Mucosa of gallbladder (tissue), 1 donor: Measurements from ENCODE around the gene ASCC2. TPM values are rescaled to one million over a fixed set of nuclear protein-coding genes. Genes with fewer than 3 reads are reported as not detected.
A peak's percentile ranks its signal among the peaks of the same experiment; 100 is the strongest.

Experiments used
- DNase-seq: peaks from one replicate; pipeline ENCODE4 v3.0.0-alpha.2; 2020; ENCODE audit warnings: low spot score
- total RNA-seq: library from RNA; stranded (reverse); gene quantifications from one replicate; pipeline ENCODE4 v1.2.1, GENCODE V29; 2021
- donor health status: DM: no; HTN: no; CAD: no.

The ASCC2 gene
- total RNA-seq, 1 donor from 2014 or later, result 60.7 TPM

DNA sequence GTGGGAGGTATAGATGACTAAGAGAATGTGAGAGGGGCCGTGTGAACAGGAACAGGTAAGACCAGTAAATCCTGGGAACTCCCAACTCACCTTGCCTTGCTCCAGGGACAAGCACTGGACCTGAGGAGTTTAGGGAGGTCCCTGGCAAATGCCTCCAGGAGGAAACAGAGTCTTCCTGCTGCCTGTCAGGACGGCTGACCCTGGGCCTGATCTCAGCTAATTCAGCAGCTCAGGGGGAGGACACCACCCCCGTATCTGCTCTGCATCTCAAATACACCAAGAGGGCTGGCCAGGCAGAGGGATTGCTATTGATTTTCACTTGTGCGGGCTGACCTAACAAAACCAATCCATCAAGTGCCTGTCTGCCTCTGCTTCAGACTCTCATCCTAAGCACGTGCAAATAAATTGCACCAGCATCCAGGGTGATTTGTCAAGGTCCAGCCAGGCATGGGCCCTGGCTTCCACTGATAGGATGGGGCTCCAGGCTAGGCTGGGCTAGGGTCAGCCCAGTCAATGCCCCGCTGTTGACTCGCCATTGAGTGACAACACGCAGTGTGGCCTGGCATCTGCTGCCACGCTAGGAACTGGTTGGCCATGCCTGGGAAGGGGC lies 50.6 kb downstream of the ASCC2 start:
- no peak for DNase-seq

DNA sequence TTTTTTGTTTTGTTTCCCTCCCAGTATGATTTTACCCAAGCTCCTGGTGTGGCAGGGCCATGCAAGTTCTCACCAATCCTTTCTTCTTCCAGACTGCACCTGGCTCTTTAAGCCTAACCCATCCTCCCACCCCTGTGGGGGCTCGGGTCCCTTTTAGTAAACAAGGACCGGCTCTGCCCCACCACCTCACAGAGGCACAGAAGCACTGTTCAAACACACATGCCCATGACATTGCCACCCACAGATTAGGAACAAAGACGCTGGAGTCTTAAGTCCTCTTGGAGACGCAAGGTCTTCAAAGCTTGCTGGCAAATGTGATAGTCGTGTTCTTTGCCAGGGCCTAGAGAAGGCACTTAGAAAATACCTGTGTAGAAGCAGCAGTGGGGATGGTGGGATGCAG lies 52.0 kb downstream of the ASCC2 start:
- no peak for DNase-seq

DNA sequence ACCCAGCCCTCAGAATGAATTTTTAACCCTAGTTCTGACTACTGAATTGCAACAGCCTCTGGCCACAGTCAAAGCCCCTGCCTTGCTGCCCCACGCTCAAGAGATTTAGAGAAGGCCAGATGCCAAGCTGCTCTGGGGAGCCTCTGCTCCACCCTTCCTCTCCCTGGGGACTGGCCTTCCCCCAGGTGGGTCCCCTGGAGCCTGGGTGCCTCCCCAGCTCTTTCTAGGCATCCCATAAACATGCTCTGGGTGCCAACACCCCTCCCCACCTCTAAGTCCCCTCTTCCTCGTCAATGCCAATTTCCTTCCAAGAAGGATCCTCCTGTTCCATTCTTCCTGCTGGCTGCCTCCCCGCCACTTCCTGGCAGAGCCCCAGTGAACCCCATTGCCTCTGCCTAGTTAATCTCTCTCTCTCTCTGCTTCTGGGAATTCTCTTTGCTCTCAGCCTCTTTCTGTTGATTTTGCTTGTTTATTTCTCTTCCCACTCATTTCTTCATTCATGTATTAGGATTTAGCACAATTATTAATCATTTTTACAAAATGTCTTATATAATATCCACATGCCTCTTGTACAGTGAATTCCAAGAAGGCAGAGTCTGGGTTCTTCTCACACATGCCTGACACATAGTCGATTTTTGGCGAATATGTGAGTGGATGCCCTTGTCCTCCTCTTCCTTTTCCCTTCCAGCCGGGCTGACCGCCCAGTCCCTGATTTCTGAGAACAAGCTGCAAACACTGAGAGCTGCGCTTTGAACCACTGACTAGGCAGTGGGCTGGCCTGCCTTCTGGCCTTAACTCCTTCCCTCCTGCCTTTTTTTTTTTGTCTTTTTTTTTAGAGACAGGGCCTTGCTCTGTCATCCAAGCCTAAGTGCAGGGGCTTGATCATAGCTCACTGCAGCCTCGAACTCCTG lies 53.4 kb downstream of the ASCC2 start:
- DNase-seq, result peak; percentile 65

DNA sequence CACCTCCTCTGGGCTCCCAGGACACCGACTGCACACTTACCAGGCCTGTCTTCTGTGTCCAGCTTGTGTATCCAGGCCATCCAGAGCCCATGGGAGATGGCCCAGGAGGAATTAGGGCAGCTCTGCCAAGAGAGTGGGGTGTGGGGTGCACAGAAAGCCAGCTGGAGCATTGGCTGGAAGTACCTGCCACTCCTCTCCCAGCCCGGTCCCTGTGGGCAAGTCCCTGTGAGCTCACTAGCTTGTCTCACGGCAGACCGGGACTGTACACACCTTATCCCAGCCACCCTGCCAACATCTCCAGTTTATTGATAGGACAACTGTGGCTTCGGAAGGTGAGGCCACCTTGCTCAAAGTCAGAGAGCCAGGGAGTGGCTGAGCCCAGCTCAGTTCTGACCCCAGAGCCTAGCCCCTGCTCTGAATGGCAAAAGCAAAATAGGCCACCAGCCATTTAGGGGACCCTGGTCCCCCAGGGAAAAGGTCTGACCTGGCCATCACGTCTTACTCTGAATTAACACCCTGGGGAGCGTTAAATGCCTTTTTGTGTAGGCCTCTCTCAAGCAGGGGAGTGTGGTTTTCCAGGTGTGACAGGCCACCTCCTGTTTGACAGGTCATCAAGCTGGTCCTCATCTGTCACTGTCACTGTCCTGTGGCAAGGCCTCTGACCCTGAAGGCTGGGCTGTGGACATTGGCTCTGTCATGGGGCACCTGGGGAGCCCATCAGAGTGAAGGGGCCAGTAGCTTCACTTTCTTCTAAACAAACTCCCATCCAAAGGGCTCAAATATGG lies 55.8 kb downstream of the ASCC2 start:
- DNase-seq, result peak; percentile 89

DNA sequence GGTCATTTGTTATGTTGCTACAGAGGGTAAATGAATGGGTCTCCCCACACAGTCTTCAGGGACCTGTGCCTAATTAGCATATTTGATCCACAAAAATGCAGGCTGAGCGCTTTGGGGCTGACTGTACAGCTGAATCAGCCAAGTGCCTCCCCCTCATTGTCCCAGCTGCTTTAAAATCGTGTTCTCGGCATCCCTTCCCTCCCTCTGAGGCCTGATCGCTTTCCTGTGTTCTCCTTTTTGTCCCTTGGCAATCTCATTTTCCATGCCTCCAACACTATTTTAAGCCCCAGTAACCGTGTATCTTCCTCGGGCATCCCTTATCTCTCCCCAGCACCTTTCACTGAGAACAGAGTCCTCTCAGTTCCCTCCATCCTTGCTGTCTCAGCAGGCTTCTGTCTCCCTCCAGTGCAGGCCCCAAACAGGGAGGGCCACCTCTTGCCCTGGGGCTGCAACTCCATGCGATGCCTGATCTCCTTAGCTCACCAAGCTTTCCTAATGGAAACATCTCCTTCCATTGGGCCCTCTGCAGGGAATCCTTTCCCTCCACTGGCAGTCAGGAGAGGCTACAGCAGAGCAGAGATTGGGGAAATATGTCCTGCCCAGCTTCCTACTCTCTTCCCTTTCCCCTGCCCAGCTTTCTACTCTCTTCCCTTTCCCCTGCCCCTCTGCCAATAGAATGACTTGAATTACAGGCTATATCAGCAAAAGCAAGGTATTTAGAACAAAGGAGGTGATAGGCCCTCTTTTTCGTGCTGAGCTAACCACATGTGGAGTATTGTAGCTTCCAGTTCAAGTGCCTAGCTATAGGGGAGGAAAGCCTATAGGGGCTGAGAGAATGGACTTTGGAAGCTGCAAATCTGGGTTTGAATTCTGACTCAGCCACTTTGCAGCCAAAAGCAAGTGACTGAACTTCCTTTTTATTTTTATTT lies 57.1 kb downstream of the ASCC2 start:
- DNase-seq, result no peak

DNA sequence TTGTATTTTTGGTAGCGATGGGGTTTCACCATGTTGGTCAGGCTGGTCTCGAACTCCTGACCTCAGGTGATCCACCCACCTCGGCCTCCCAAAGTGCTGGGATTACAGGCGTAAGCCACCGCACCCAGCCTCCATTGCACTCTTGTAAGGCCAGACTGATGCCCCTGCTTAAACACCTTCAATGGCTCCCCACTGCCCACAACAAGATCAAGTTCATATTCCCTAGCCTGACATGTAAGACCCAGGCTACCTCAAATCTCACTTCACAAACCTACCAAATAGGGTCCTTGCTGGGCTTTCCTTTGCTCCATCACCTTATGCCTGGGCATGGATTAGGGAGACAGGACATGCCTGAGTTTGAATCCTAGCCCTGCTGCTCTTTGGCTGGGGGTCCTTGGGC lies 57.9 kb downstream of the ASCC2 start:
- no peak for DNase-seq

DNA sequence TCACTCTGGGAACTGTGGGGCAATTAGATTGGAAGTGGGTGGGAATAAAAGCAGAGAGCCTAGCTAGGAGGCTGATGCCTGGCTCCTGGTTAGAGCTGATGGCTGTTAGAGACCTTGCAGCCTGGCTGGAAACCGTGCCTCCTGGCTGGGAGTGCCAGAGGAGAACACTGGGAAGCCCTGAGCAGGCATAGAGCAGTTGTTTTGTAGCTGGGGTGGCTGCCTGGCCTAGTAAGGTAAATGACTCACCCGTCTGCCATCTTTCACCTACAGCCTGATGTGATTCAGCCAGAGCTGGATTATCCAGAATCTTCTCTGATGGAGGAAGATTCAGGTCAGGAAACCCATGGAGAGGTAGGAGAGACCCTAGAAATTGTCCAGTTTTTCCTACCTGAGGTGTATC lies 64.8 kb downstream of the ASCC2 start:
- DNase-seq, result no peak

DNA sequence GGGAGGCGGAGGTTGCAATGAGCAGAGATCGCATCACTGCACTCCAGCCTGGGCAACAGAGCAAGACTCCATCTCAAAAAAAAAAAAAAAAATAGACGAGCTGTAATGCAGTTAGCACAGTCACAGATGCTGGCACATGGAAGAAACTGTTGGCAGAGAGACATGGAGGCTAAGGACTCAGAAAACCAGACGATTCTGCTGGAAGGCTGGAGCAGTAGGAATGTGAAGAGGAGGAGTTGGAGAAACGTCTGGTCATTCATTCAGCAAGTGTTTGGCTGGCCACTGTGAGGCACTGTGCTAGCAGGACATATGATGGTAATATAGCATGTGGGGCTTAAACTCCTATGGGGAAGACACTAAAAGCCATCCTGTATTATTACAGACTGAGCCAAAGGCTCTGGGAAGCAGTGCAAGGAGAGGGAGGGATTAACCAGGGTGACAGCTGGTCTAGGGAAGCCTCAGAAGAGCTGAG lies 65.9 kb downstream of the ASCC2 start:
- DNase-seq, result no peak

DNA sequence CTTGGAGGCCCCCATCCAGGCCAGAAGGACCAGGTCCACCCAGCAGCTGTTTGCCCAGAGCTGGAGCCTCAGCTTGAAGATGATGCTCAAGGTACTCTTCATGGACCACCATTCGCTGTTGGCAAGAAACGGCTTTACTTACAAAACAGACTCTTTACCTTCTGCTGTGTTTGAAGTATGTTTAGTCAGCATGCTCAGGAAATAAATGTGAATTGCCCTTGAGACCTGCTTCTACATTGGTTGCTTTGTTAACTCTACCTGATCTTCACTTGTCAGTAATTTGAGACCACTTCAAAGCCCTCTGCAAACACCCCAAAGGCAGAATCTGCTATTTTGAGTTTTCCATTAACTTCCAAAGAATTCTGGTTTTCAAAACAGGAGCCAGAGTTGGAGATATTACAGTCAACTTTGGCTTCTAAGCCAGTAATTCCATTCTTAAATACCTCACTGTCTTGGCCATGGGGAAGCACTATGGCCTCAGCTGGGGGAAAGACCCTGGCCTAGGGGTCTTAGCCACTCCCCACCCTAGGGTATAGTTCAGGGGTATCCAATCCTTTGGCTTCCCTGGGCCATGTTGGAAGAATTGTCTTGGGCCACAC lies 68.3 kb downstream of the ASCC2 start:
- DNase-seq, result no peak

DNA sequence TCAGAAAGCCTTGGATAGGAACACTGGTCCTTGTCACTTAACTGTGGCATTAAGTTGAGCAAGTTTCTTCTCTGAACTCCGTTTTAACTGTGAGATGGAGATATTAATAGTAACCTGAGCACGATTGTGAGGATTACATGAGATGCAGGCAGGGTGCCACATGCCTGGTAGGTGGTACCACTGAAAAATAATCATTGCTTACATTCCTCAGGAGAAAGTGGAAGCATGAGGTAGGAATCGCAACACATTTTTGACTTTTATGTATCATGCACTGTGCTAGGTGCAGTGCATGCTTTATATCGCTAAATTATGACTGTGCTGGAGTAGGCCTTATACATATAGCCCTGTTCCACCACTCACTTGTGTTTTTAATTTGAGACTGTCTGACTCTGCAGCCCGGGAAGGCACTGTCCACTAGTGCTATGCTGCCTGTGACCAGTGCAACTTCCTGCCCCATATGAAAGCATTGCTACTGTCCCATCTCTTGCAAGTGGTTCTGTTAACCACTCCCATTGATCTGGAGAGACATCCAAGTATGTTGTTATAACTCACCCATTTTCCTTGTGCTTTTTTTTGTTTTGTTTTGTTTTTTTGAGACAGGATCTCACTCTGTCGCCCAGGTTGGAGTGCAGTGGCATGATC lies 69.9 kb downstream of the ASCC2 start:
- DNase-seq, result no peak

DNA sequence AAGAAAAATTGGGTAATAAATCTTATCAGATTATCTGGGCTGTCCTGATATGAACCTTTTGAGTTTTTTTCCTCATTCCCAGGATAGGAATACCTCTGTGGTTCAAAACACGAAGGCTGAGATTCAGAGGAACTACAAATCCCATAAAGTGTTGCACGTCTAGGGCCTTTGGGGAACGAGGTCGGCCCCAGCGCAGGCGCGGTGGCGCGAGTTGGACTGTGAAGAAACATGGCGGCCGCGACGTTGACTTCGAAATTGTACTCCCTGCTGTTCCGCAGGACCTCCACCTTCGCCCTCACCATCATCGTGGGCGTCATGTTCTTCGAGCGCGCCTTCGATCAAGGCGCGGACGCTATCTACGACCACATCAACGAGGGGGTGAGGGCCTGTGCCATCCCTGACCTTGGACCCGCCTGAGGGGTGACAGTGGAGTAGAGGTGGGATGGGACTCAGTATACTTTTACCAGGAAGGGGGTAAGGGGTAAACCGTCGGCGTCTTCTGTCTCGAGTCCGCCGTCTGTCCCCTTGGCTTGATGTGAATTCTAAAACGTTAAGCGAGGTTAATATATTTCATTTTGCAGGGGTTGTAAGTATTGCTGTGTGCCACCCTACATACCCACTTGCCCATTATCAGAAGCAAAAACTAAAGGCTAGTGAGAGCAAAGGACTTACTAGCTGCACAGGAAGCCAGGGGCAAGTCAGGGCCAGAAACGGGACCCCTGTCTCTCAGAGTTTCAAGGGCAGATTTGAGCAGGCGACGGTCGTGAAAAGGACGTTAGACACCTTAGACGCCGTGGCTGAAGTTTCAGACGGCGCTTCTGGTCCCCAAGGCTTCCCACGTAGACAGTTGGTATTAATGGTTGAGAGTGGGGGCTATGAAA lies 70.7 kb downstream of the ASCC2 start, which contains the start of gene UQCR10:
UQCR10 (plus strand) TSS at position 199 of the 881 bp plus-strand sequence; CDS start at position 229, 30 bp downstream.
- peak; percentile 93 for DNase-seq

DNA sequence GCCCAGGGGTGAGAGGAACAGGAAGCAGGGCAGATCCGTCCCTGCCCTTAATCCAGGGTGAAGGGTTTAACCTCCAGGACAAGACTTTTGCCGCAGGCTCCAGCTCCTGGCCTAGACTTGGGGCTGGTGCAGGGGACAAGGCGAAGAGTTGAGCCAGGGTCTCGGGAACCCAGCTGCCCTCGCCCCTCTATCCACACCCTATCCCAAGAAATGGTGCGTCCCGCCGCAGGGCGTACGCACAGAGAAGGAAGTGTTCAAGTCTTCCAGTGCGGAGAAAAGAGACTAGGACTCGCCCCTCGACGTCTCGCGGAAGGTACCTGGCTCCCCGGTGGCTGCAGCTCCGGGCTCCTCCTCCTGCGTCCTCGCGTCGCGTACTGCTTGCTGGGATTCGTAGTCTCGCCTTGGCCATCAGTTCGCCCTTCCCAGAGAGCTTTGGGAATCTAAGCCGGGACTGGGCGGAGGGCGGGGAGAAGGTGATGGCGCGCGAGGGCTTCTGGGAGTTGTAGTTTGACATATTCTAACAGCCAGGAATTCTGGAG lies 71.4 kb downstream of the ASCC2 start, which contains the start of gene ZMAT5:
ZMAT5 (minus strand) TSS at position 376 of the 539 bp plus-strand sequence. CDS start 18,463 bp downstream, outside the sequence.
- DNase-seq, result peak; percentile 96

DNA sequence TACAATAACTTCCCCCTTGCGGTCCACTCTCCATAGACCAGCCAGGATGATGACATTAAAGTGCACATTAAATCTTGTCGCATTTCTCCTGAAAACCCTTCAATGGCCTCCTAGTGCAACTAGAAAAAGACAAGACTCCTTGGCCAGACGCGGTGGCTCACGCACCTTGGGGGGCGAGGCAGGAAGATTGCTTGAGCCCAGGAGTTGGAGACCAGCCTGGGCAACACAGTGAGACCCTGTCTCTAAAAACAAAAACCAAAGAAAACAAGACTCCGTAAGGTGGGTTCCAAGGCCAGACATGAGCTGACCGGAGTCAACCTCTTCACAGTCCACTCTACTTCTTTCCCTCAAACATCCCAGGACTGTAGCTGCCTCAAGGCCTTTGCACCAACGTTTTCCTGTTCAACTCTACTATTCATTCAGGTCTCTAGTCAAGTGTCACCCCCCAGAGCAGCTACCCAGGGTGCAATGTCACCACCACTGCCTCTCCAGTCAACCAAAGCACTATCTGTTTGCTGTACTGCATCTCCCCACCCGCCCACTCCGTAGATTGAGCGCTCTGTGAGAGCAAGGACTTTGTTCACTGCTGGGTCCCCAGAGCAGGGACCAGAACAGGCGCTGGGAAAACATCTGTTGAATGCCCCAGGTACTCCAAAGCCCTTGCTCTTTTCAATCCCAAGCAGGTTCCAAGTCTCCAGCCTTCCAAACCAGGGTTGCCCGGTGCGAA lies 72.0 kb downstream of the ASCC2 start:
- DNase-seq, result no peak

DNA sequence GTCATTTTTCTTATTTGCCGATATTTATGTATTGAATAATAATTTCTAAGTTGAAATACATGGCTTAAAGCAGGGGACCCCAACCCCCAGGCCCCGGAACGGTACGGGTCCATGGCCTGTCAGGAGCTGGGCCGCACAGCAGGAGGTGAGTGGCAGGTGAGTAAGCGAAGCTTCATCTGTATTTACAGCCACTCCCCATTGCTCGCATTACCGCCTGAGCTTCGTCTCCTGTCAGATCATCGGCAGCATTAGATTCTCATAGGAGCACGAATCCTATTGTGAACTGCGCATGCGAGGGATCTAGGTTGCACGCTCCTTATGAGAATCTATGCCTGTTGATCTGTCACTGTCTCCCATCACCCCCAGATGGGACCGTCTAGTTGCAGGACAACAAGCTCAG lies 75.8 kb downstream of the ASCC2 start:
- DNase-seq, result no peak

DNA sequence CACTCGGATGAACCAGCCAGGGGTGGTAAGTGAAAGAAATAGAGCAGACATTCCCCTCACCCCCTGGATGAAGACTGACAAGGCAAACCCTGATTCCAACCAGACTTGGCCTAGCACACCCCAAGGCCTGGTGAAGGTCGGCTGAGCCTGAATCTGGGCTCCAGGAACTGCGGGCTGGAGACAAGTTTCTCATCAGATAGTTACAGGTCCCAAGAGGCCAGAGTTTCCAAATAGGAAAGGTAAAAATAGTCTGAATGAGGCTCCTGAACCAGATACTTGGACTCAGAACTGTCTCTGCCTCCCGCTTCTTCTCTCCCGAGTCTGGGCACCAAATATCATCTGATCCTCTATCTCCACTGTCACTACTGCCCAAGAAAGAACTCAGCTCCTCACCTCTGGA lies 79.1 kb downstream of the ASCC2 start:
- DNase-seq, result no peak

DNA sequence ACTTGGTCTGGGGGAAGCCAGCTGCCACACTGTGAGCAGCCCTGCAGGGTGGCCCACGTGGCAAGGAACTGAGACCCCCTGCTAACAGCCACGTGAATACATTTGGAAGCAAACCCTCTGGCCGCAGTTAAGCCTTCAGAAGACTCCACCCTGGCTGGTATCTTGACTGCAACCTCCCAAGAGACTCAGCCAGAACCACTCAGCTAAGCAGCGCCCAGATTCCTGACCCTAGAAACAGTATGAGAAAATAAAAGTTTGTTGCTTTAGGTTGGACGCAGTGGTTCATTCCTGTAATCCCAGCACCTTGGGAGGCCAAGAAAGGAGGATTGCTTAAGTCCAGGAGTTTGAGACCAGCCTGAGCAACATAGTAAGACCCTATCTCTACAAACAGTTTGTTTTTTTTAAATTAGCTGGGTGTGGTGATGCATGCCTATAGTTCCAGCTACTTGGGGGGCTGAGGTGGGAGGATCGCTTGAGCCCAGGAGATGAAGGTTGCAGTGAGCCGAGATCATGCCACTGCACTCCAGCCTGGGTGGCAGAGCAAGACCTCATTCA lies 79.9 kb downstream of the ASCC2 start:
- DNase-seq, result no peak

DNA sequence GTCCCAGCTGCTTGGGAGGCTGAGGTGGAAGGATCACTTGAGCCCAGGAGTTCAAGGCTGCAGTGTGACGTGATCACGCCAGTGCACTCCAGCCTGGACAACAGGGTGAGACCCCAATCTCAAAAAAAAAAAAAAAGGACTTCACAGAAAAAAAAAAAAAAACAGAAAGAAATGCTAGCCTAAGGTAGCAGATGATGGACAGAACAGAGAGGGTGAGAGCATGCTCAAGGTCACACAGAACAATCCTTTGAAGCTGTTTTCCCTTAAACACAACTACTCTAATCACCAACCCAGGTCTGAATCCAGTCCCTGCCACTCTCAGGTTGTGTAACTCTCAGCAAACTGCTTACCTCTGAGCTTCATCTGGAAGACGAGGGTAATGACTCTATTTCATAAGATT lies 81.0 kb downstream of the ASCC2 start:
- no peak for DNase-seq

DNA sequence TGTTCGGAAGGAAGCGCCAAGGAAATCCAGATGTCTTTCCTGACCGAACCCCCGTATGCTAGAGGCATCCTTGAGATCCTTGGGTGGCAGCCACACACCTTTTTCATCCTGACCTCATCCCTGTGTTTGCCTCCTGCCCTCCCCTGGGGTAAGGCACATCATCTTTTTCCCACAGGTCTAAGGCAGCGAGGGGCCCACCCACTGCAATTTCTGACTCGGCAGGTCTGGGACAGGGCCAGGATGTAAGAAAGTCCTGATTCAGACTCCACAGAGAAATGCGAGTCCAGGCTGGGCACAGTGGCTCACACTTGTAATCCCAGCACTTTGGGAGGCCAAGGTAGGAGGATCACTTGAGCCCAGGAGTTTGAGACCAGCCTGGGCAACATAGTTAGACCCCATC lies 81.7 kb downstream of the ASCC2 start:
- DNase-seq, result no peak
